ENCODE data around the gene RSF1. TPM values are rescaled to one million over a fixed set of nuclear protein-coding genes. Genes with fewer than 3 reads are reported as not detected.

RSF1 gene
- total RNA-seq, 2 experiments from 2014 or later = 50.3 to 54.2 TPM

DNA sequence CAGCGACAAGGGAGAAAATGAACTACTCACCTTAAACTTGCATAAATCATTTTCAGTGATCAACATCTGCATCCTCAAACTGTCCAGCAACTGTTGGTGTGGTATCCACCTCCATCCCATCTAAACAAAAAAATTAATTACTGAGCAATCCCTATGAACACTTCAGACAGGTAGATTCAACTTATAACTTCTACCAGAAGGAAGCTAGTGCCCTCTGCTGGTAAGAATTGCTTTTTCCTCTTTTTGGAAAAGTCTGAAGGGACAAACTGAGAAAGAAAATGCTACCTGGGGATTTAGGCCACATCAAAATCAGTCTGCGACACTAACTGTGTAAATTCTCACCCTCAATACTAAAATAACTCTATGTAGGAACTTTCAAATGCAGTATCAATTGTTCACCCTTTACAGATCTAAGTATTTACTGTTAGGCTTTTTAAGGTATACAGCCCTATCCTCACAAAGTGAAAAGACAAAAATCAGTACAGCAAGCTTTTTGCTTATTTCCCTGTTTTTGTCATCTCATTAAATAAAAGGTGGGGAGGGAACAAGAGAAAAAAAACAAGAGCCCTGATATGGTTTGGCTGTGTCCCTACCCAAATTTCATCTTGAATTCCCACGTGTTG lies 200.8 kb downstream of the RSF1 start:
- no peak for DNase-seq
- Mint-ChIP-seq H3K27me3 (ENCODE audit: low read depth) (no peaks in the 10 kb centered on the region), H3K9me3 (no peaks in the 10 kb centered on the region), H3K4me1 (ENCODE audit: low read depth) (no peaks in the 10 kb centered on the region), H3K36me3 (ENCODE audit: low read depth) (peaks cover 24% of the 10 kb centered on the region), H3K4me3 (no peak overlapping the region), H3K27ac (no peak overlapping the region)
- intact Hi-C loops (cut with micrococcal nuclease) = loop anchor here (1.0 to 5.0 kb wide), 4 partner anchors 207 to 572 kb away; no protein-coding TSS in a partner anchor
- CTCF ChIA-PET = interaction anchor here (0.6 to 1.9 kb wide), 11 partner anchors 11 to 528 kb away, joined by 3 to 11 read pairs (median 3); no protein-coding TSS in a partner anchor

DNA sequence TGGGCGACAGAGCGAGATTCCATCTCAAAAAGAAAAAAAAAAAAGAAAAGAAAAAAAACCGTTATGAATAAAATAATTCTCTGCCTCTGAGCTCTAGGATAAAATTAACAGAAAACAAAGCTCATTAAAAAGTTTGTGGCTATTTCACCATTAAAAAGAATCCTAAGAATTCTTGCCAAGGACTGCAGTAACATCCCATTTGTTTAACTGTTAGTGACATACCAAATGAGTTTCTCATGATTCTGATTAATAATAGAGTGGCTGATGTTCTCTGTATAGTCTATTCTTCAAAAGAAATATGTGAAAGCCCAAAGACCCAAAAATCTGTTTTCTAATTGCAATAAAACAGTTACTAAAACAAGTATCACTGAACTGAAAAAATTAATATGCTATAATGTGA lies 202.6 kb downstream of the RSF1 start:
- no peaks in the 10 kb centered on the region for H3K27me3 Mint-ChIP-seq (ENCODE audit: low read depth)
- no peak overlapping the region for H3K27ac Mint-ChIP-seq
- CTCF ChIA-PET = interaction anchor here (0.5 kb wide), 1 partner anchor 24 kb away, joined by 4 read pairs; no protein-coding TSS in a partner anchor
- H3K4me3 Mint-ChIP-seq = no peak overlapping the region
- peaks cover 26% of the 10 kb centered on the region for H3K36me3 Mint-ChIP-seq (ENCODE audit: low read depth)
- no peak for DNase-seq
- no peaks in the 10 kb centered on the region for H3K9me3 Mint-ChIP-seq
- H3K4me1 Mint-ChIP-seq (ENCODE audit: low read depth) = no peaks in the 10 kb centered on the region
- intact Hi-C loops (cut with micrococcal nuclease) = loop anchor here (2.0 kb wide), 1 partner anchor 205 kb away; no protein-coding TSS in a partner anchor

DNA sequence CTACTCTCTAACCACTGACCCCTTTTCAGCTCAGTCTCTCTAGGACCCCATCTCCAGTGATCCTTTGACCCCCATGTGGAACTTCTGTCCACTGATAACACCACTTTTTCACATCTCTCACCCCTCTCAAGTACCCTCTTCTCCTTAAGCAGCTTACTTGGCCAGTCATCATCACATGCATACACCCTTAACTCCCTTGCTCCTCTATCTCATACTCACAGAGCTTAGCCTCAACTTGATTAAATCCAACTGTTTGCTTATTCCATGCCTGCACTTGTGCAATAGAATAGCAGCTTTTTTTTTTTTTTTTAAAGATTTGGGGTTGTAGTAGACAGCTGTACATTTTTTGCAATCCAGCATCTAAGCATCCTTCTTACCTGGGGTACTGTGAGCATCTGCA lies 208.6 kb downstream of the RSF1 start:
- H3K9me3 Mint-ChIP-seq = no peaks in the 10 kb centered on the region
- no peaks in the 10 kb centered on the region for H3K4me1 Mint-ChIP-seq (ENCODE audit: low read depth)
- H3K27ac Mint-ChIP-seq = no peak overlapping the region
- CTCF ChIA-PET = no interaction called here
- no peak overlapping the region for H3K4me3 Mint-ChIP-seq
- peaks cover 35% of the 10 kb centered on the region for H3K36me3 Mint-ChIP-seq (ENCODE audit: low read depth)
- no peak for DNase-seq
- no peaks in the 10 kb centered on the region for H3K27me3 Mint-ChIP-seq (ENCODE audit: low read depth)
- intact Hi-C loops (cut with micrococcal nuclease) = no loop called here

Other genes starting within 250 kb of the RSF1 start
- gene AQP11, start 230.8 kb downstream of the RSF1 start, total RNA-seq = under 1 TPM; 0.24 to 0.49 TPM
- 100 to 1,000 TPM; 190 to 191 TPM for gene CLNS1A, start 182.9 kb downstream of the RSF1 start, total RNA-seq
- 1 to 10 TPM; 6.0 to 6.4 TPM for gene AAMDC, start 422 bp upstream of the RSF1 start, total RNA-seq
- gene INTS4, start 173.9 kb upstream of the RSF1 start, total RNA-seq = 10 to 100 TPM; 45.5 to 46.0 TPM
- gene KCTD14, start 202.6 kb upstream of the RSF1 start, total RNA-seq = under 1 TPM in 1 of 2 experiments, not detected in 1; 0.27 TPM
- gene THRSP, start 243.1 kb upstream of the RSF1 start, total RNA-seq = not detected